DOHH2 (cell line): ENCODE data around the gene DLGAP1.

ENCODE experiments used
- H3F3A ChIP-seq: fragments of 200-600 bp; sonication (generic), shearing (Covaris generic); 2 replicates; pipeline ENCODE4 v1.6.0; 2016; ENCODE audit warnings: antibody characterized with exemption, mild to moderate bottlenecking; ENCODE audit not compliant: control insufficient read depth, insufficient read depth
- H3K27ac ChIP-seq: fragments of 200-600 bp; sonication (generic); 2 replicates; pipeline ENCODE4 v1.5.1; 2014; ENCODE audit warnings: low read depth, mild to moderate bottlenecking, low read length, moderate library complexity
- H3K27me3 ChIP-seq: fragments of 200-600 bp; sonication (generic); 2 replicates; pipeline ENCODE4 v1.6.1; 2014; ENCODE audit warnings: mild to moderate bottlenecking, low read length, mixed read lengths; ENCODE audit not compliant: control insufficient read depth
- H3K36me3 ChIP-seq: fragments of 200-600 bp; sonication (generic); 2 replicates; pipeline ENCODE4 v1.6.1; 2014; ENCODE audit warnings: mild to moderate bottlenecking, low read length, moderate library complexity, mixed read lengths; ENCODE audit not compliant: control insufficient read depth
- H3K4me1 ChIP-seq: fragments of 200-600 bp; sonication (generic); 2 replicates; pipeline ENCODE4 v1.6.1; 2014; ENCODE audit warnings: mild to moderate bottlenecking, low read length, mixed read lengths; ENCODE audit not compliant: control insufficient read depth
- H3K4me2 ChIP-seq: fragments of 200-600 bp; sonication (generic); 2 replicates; pipeline ENCODE4 v1.6.0; 2014; ENCODE audit warnings: mild to moderate bottlenecking, low read length, moderate library complexity
- H3K4me3 ChIP-seq: fragments of 200-600 bp; sonication (generic); 2 replicates; pipeline ENCODE4 v1.5.1; 2014; ENCODE audit warnings: mild to moderate bottlenecking, low read length, mixed read lengths
- H3K79me2 ChIP-seq: fragments of 200-600 bp; sonication (generic); 2 replicates; pipeline ENCODE4 v1.6.1; 2014; ENCODE audit warnings: mild to moderate bottlenecking, low read length, mixed read lengths; ENCODE audit not compliant: control insufficient read depth
- H3K9me2 ChIP-seq: fragments of 200-600 bp; sonication (generic); replicated peaks from 2 replicates; pipeline ENCODE4 v1.6.1; 2014; ENCODE audit warnings: mild to moderate bottlenecking, low read length, mixed read lengths; ENCODE audit not compliant: control insufficient read depth
- H3K9me3 ChIP-seq: fragments of 200-600 bp; sonication (generic); 2 replicates; pipeline ENCODE4 v1.6.1; 2014; ENCODE audit warnings: antibody characterized with exemption, low read length, mixed read lengths; ENCODE audit not compliant: control insufficient read depth, insufficient read depth
- H4K20me1 ChIP-seq: fragments of 200-600 bp; sonication (generic); 2 replicates; pipeline ENCODE4 v1.6.0; 2014; ENCODE audit warnings: low read depth, mild to moderate bottlenecking, antibody characterized with exemption, low read length, moderate library complexity; ENCODE audit not compliant: control insufficient read depth, insufficient read depth
- EZH2phosphoT487 ChIP-seq: fragments of 200-600 bp; sonication (generic); IDR thresholded peaks from 2 replicates; pipeline ENCODE4 v1.6.1; 2017; ENCODE audit warnings: borderline replicate concordance, mild to moderate bottlenecking, antibody characterized with exemption, low read length, moderate library complexity, mixed read lengths
- TF ChIP-seq, protein P1 (sequence below): fragments of 200-600 bp; sonication (generic); IDR thresholded peaks from one replicate; pipeline ENCODE4 v1.5.1; 2014; ENCODE audit warnings: antibody characterized with exemption, mild to moderate bottlenecking, low read depth, low read length; ENCODE audit not compliant: poor library complexity, severe bottlenecking

DLGAP1 gene

DNA sequence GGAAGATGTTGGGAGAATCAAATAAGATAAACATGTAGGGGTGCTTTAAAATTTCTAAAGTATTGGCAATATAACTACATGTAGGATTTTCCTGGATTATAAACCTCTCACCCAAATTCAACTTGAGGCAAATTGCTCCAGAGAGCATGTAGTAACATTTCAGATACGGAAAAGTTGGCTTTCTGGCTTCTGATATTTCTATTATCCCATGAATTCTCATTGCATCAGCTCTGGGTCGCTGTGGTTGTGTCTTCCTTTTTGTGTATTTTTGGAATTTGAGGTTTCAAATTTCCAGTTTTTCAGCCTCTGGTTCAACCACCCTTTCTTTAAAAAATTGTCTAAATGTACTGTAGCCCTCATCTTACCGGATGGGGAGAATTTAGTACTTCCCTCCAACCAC lies 972.8 kb downstream of the DLGAP1 start:
- Histone ChIP-seq H3K9me3 (no peaks in the 10 kb centered on the region), H3K27ac (no peak overlapping the region), H3K79me2 (no peaks in the 10 kb centered on the region), H4K20me1 (no peaks in the 10 kb centered on the region), H3K9me2 (no peaks in the 10 kb centered on the region), H3K4me3 (no peak overlapping the region), H3K36me3 (no peaks in the 10 kb centered on the region), H3F3A (no peaks in the 10 kb centered on the region), H3K4me1 (peaks cover 7% of the 10 kb centered on the region), H3K4me2 (no peak overlapping the region), H3K27me3 (no peaks in the 10 kb centered on the region)
- no peak for TF ChIP-seq EZH2phosphoT487
- TF ChIP-seq, protein P1, sequence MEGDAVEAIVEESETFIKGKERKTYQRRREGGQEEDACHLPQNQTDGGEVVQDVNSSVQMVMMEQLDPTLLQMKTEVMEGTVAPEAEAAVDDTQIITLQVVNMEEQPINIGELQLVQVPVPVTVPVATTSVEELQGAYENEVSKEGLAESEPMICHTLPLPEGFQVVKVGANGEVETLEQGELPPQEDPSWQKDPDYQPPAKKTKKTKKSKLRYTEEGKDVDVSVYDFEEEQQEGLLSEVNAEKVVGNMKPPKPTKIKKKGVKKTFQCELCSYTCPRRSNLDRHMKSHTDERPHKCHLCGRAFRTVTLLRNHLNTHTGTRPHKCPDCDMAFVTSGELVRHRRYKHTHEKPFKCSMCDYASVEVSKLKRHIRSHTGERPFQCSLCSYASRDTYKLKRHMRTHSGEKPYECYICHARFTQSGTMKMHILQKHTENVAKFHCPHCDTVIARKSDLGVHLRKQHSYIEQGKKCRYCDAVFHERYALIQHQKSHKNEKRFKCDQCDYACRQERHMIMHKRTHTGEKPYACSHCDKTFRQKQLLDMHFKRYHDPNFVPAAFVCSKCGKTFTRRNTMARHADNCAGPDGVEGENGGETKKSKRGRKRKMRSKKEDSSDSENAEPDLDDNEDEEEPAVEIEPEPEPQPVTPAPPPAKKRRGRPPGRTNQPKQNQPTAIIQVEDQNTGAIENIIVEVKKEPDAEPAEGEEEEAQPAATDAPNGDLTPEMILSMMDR: no peak

DNA sequence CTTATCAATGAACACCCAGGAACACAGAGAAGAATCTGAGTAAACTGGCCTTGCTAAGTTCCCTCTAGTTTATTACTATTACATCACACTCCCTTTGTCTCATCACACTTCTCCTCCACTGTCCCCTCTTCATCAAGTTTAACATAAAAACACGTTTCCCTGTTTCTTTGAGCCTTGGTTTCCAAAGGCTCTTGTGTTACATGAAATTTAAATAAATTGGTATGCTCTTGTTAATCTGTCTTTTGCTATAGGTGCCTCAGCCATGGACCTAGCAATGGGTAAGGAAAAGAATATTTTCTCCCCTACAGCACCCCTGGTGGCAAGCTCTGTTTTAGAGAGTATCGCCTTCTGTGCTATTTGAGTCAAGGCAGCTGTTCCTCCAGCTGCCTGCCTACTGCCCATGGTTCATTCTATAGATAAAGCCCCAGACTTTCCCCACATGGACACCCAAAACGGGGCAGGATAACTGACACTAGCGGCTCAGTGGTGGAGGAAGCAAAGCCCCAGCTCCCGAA lies 973.4 kb downstream of the DLGAP1 start:
- Histone ChIP-seq H3K9me2 (no peaks in the 10 kb centered on the region), H3F3A (no peaks in the 10 kb centered on the region), H3K4me1 (peaks cover 4% of the 10 kb centered on the region), H3K27me3 (no peaks in the 10 kb centered on the region), H4K20me1 (no peaks in the 10 kb centered on the region), H3K4me3 (no peak overlapping the region), H3K79me2 (no peaks in the 10 kb centered on the region), H3K4me2 (no peak overlapping the region), H3K27ac (no peak overlapping the region), H3K9me3 (no peaks in the 10 kb centered on the region), H3K36me3 (no peaks in the 10 kb centered on the region)
- TF ChIP-seq, protein P1: peak; percentile 69
- no peak for TF ChIP-seq EZH2phosphoT487

DNA sequence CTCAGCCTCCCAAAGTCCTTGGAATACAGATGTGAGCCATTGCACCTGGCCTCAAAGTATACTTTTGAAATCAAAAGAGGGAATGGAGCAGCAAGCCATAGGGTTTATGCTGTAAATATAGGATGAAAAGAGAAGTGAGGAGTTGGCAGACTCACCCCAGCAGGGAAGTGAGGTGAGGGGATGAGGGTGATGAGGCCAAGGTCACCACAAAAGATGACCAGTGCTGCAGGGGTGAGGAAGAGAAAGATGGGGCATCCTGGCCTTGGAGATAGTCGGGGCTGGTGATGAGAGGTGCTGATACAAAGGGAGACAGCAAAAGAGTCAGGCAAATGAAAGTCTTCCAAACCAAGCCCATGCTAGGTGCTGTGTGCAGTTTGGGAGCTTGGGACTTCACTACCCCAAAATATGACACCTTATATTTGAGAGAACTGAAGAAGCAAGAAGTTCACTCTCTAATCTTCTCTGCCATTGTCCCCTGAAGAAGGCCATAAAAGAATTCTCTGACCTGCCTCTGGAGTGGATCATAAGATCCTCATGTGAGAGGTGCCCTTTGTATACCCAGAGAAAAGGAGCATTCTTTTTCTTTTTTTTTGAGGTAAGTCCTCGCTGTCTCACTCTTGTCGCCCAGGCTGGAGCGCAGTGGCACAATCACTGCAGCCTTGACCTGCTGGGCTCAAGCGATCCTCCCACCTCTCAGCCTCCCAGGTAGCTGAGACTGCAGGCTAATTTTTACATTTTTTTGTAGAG lies 974.1 kb downstream of the DLGAP1 start:
- Histone ChIP-seq H3K27ac (no peak overlapping the region), H3K9me2 (no peaks in the 10 kb centered on the region), H3F3A (no peaks in the 10 kb centered on the region), H4K20me1 (no peaks in the 10 kb centered on the region), H3K4me2 (no peak overlapping the region), H3K79me2 (no peaks in the 10 kb centered on the region), H3K27me3 (no peaks in the 10 kb centered on the region), H3K4me3 (no peak overlapping the region), H3K4me1 (no peaks in the 10 kb centered on the region), H3K9me3 (no peaks in the 10 kb centered on the region), H3K36me3 (no peaks in the 10 kb centered on the region)
- TF ChIP-seq, protein P1: no peak
